Measurements from ENCODE around the gene FBXO7.

FBXO7 gene

DNA sequence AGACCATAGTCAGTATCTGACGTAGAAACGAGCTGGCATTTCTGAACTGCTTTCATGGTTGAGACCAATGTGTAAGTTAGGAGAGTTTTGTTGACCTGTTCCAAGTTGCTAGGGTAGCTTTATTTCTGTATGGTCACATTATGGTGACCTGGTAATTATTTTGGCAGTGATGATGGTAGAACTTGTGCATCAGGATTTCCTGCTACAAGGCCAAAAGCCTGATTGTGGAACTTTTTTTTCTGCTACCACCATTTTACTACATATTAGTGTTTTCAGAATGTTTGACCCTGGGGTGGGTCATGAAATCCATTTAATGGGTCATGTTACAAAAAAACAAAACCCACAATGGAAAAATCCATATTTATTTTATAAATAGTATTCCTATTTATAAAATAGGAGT lies 18.9 kb downstream of the FBXO7 start:
- Histone ChIP-seq H3K36me3 (peaks cover 74% of the 10 kb centered on the region), H3K27me3 (no peaks in the 10 kb centered on the region), H3K4me1 (no peaks in the 10 kb centered on the region), H3K4me3 (ENCODE audit: low read depth, low read length) (no peak overlapping the region), H3K9me3 (no peaks in the 10 kb centered on the region)
- DNase-seq = no peak
- TF ChIP-seq, protein P1, sequence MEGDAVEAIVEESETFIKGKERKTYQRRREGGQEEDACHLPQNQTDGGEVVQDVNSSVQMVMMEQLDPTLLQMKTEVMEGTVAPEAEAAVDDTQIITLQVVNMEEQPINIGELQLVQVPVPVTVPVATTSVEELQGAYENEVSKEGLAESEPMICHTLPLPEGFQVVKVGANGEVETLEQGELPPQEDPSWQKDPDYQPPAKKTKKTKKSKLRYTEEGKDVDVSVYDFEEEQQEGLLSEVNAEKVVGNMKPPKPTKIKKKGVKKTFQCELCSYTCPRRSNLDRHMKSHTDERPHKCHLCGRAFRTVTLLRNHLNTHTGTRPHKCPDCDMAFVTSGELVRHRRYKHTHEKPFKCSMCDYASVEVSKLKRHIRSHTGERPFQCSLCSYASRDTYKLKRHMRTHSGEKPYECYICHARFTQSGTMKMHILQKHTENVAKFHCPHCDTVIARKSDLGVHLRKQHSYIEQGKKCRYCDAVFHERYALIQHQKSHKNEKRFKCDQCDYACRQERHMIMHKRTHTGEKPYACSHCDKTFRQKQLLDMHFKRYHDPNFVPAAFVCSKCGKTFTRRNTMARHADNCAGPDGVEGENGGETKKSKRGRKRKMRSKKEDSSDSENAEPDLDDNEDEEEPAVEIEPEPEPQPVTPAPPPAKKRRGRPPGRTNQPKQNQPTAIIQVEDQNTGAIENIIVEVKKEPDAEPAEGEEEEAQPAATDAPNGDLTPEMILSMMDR (IDR thresholded peaks at IDR 0.05; ENCODE audit: low read depth, low read length) = no peak

DNA sequence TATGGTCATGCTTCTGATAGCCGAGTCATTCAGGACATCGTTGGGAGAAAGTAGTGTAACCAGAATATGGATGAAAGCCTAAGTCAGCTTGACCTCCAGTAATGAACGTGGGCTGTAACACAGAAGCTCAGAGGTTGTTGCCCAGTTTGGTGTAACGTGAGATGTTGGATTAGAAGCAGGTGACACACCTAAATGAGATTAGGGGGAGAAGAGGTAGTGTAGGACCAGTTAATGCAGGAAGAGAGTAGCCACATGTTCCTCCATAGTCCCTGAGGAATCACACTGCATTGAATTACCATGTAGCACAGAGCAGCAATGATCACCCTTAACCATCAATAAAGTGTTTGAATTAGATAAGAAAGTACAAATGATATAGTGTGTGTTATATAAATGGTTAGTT lies 20.4 kb downstream of the FBXO7 start:
- DNase-seq = no peak
- Histone ChIP-seq H3K27me3 (no peaks in the 10 kb centered on the region), H3K4me3 (ENCODE audit: low read depth, low read length) (no peak overlapping the region), H3K36me3 (peaks cover 61% of the 10 kb centered on the region), H3K4me1 (no peaks in the 10 kb centered on the region), H3K9me3 (no peaks in the 10 kb centered on the region)
- TF ChIP-seq, protein P1 (IDR thresholded peaks at IDR 0.05; ENCODE audit: low read depth, low read length) = no peak

DNA sequence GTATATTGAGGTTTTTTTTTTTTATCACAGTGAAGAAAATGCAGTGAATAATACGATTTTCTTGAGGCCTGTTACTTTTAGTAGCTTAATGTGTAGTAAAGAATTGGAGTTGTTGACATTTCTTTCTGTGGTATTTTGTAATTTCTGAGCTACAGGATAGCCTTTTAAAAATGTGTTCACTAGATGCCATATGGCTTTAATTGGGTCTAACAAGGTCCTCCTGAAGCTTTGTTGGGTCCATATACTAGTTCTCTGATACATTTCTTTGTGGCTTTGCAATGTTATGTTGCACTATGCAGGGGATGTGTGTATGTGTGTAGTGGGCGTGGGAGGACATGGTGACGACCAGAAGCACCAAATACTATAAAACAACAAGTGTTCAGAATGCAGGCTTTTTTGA lies 25.1 kb downstream of the FBXO7 start:
- H3K36me3 ChIP-seq = peaks cover 31% of the 10 kb centered on the region
- H3K9me3 ChIP-seq = no peaks in the 10 kb centered on the region
- H3K4me1 ChIP-seq = no peaks in the 10 kb centered on the region
- no peak overlapping the region for H3K4me3 ChIP-seq (ENCODE audit: low read depth, low read length)
- no peaks in the 10 kb centered on the region for H3K27me3 ChIP-seq
- TF ChIP-seq, protein P1 (IDR thresholded peaks at IDR 0.05; ENCODE audit: low read depth, low read length) = no peak
- DNase-seq = no peak

DNA sequence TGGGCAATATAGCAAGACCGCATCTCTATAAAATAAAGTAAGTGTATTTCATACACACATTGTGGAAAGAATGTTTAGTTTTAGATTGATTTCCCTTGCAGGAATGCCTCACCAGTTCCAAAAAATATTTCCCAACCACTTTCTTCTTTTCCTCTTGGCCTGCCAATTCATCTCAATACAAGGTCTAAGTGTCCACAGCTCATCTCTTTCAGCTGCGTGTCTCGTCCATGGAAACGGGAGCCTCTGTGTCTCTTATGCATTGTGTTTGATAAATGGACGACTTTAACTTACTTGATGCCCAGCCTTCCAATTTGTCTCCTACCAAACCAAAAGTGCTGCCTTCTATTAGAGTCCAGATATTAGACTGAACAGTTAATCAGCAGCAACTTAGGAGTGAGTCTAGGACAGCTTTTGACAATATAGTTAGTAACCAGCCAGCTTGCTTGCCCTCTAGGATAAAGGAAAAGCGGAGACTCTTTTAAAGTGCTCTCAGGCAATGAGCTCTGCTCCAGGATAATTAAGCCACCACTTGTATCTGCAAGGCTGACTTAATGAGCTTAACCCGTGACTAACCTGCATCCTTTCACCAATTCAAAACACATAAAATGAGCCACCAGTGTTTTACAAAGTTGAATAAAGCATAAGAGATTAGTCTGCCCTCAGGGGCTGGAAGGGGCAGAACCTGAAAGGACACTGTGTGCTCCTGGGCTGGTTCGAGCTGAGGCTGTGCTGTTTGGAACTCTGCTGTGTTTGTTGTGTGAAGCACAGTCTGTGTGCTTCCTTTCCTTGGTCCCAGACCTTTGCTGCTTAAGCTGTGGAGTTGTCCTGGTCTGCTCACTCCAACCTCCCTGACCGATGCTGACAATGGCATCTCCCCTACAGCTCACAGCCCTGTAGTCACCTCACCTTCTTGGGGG lies 27.5 kb downstream of the FBXO7 start:
- H3K4me3 ChIP-seq (ENCODE audit: low read depth, low read length) = no peak overlapping the region
- TF ChIP-seq, protein P1 (IDR thresholded peaks at IDR 0.05; ENCODE audit: low read depth, low read length) = no peak
- H3K36me3 ChIP-seq = peaks cover 12% of the 10 kb centered on the region
- H3K27me3 ChIP-seq = no peaks in the 10 kb centered on the region
- no peak for DNase-seq
- H3K4me1 ChIP-seq = no peaks in the 10 kb centered on the region
- no peaks in the 10 kb centered on the region for H3K9me3 ChIP-seq

DNA sequence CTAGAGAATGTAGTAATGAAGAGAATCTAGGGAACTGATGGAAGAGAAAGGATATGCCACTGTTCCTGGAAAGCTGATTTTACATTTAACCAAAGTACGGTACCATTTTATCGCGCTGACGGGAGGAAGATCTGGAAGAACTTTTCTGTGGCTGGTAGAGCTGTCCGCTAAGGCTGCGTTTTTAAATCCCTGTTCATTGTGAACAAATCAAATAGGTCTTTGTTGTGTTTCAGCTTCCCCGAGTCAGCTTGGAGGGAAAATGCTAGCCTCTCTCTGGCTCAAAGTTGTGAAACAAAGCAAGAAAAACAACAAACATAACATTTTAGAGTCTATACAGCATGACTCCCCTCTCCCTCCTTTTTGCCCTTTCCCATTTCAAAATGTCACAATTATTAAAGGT lies 34.4 kb downstream of the FBXO7 start:
- H3K9me3 ChIP-seq = no peaks in the 10 kb centered on the region
- DNase-seq = no peak
- H3K4me1 ChIP-seq = no peaks in the 10 kb centered on the region
- TF ChIP-seq, protein P1 (IDR thresholded peaks at IDR 0.05; ENCODE audit: low read depth, low read length) = no peak
- H3K4me3 ChIP-seq (ENCODE audit: low read depth, low read length) = no peak overlapping the region
- no peaks in the 10 kb centered on the region for H3K36me3 ChIP-seq
- no peaks in the 10 kb centered on the region for H3K27me3 ChIP-seq

DNA sequence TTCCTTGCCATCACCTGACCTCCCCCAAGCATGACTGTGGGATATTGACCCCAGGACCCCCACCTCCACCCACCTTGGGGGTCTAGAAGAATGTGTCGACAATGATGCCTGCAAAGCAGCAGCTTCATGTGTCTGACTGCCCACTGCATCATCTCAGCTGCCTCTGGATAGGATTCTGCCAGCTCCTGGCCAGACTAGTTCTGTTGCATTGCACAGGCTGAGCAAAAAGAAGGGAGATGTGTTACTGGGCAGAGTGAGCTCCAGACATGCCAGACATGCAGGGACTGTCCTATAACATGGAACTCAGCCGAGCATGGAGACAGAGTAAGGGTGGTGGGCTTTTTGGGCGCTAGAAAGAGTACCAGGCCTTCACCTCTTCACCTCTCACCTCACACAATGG lies 36.7 kb downstream of the FBXO7 start:
- Histone ChIP-seq H3K36me3 (no peaks in the 10 kb centered on the region), H3K27me3 (no peaks in the 10 kb centered on the region), H3K4me3 (ENCODE audit: low read depth, low read length) (no peak overlapping the region), H3K9me3 (no peaks in the 10 kb centered on the region), H3K4me1 (no peaks in the 10 kb centered on the region)
- TF ChIP-seq, protein P1 (IDR thresholded peaks at IDR 0.05; ENCODE audit: low read depth, low read length) = no peak
- no peak for DNase-seq

Measured in BE2C (cell line).